ENCODE measurements around the gene ZNF48.

Gene ZNF48

DNA sequence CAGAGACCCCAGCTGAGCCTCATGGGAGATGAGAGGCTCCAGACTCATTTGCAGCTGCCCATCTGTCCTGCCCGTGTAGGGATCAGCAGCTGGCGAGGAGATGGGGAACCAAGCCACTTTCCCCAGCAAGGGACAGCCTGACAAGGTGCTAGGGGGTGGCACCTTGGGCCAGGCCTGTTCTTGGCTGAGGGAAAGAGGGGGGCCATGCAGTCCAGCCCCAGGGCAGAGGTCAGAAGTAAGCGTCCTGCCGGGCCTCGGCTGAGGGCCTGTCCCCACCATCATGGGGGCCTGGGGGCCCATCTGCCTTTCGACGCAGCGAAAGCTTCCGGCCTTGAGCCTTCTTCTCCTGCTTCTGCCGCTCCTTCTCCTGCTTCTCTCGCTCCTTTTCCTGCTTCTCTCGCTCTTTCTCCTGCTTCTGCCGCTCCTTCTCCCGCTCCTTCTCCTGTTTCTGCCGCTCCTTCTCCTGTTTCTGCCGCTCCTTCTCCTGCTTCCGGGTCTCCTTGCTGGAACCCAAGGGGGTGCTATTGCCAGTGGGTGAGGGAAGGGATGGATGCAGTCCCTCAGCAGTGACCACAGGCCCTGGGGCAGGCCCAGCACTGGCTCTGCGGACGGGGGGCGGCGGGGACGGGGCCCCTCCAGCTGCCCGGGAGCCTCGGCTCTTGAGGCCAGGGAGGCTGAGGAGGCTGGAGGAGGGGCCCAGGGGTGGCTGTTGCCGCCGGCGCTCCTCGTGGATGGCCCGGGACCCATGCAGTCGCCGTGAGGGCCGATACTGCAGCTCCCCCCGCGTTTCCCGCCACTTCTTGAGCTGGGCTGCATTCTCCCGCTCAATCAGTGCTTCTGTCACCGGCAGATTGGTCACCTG, 37.3 kb upstream of the ZNF48 start:
- Histone ChIP-seq H3K4me1 (no peaks in the 10 kb centered on the region), H3K36me3 (peaks cover 34% of the 10 kb centered on the region), H3K27me3 (no peaks in the 10 kb centered on the region), H3K9me3 (no peaks in the 10 kb centered on the region), H3K4me3 (ENCODE audit: low read depth, low read length) (no peak overlapping the region)
- no peak for DNase-seq
- TF ChIP-seq, protein P1, sequence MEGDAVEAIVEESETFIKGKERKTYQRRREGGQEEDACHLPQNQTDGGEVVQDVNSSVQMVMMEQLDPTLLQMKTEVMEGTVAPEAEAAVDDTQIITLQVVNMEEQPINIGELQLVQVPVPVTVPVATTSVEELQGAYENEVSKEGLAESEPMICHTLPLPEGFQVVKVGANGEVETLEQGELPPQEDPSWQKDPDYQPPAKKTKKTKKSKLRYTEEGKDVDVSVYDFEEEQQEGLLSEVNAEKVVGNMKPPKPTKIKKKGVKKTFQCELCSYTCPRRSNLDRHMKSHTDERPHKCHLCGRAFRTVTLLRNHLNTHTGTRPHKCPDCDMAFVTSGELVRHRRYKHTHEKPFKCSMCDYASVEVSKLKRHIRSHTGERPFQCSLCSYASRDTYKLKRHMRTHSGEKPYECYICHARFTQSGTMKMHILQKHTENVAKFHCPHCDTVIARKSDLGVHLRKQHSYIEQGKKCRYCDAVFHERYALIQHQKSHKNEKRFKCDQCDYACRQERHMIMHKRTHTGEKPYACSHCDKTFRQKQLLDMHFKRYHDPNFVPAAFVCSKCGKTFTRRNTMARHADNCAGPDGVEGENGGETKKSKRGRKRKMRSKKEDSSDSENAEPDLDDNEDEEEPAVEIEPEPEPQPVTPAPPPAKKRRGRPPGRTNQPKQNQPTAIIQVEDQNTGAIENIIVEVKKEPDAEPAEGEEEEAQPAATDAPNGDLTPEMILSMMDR (IDR thresholded peaks at IDR 0.05; ENCODE audit: low read depth, low read length), result no peak

DNA sequence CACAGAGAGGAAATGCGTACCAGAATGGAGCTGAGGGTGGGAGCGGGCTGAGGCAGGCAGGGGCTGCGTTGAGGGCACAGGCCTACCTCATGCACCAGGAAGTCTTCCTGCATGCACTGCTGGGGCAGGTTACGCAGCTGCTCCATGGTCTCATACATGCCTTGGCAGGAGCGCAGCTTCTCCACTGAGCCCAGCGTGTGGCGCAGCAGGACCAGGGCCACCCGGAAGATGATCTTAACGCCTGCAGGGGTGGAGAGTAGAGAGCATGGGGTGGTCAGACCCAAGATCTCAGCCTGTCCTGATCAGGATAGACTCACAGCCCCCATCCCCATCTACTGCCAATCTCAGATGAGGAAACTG, 36.7 kb upstream of the ZNF48 start:
- TF ChIP-seq, protein P1 (IDR thresholded peaks at IDR 0.05; ENCODE audit: low read depth, low read length), result no peak
- no peaks in the 10 kb centered on the region for H3K4me1 ChIP-seq
- peaks cover 28% of the 10 kb centered on the region for H3K36me3 ChIP-seq

DNA sequence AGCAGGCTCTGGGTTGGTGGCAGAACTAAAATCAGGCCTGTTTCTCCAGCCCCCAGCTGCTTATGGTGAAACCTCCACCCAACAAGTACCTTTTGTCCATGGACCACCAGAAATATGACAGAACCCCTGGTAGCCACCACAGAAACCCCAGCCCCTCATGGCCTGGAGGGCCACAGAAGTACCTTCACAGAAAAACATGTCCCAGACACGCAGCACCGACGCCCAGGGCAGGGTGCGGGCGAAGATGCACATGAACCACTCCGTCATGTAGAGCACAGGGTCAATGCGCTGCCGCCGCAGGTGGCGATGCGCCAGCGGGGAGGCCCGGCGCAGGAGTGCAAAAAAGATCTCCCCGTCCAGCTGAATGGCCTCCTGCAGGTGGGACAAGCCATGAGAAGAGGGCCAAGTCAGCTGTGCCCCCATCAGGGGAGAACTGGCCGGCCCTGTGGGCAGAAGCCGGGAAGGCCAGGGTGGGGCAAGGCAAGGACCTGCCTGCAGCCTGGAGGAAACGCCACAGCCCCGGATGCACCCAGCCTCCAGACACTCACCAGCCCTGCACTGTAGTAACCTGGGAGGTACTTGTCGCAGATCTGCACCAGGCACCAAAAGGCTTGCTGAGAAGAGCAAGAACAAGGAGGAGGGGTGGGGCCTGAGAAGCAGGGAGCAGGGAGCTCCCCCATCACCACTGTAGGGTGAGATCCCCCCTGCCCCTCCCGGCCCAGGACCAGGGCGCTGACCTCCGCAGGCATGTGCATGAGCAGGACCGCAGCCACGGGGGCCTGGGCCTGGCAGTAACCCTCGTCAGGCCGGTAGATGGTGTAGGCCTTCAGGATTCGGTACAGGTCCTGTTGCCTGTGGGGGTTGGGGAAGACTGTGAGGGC, 36.0 kb upstream of the ZNF48 start:
- H3K4me3 ChIP-seq (ENCODE audit: low read depth, low read length), result no peak overlapping the region
- no peaks in the 10 kb centered on the region for H3K27me3 ChIP-seq
- no peaks in the 10 kb centered on the region for H3K4me1 ChIP-seq
- H3K36me3 ChIP-seq, result peaks cover 23% of the 10 kb centered on the region
- DNase-seq, result no peak
- TF ChIP-seq, protein P1 (IDR thresholded peaks at IDR 0.05; ENCODE audit: low read depth, low read length), result no peak
- no peaks in the 10 kb centered on the region for H3K9me3 ChIP-seq

More for the DNA sequence above, 36.7 kb upstream of the ZNF48 start:
- no peaks in the 10 kb centered on the region for H3K27me3 ChIP-seq
- H3K4me3 ChIP-seq (ENCODE audit: low read depth, low read length), result no peak overlapping the region
- H3K9me3 ChIP-seq, result no peaks in the 10 kb centered on the region
- DNase-seq, result no peak

DNA sequence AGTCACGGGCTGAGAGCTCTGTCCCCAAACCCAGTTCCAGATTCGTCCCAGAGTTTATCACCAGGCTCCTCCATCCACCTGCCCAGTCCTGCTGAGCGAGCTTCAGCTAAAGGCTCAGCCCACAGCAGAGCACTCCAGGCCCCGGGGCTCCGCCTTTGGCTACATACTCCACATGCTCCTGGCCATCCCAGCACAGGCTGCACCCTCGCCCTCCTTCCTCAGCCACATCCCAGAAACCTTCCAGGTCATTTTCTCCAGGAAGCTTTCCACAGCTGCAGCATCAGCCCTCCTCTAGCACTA, 35.4 kb upstream of the ZNF48 start:
- Histone ChIP-seq H3K9me3 (no peaks in the 10 kb centered on the region), H3K4me1 (no peaks in the 10 kb centered on the region), H3K36me3 (peaks cover 28% of the 10 kb centered on the region), H3K4me3 (ENCODE audit: low read depth, low read length) (no peak overlapping the region), H3K27me3 (no peaks in the 10 kb centered on the region)
- DNase-seq, result no peak
- TF ChIP-seq, protein P1 (IDR thresholded peaks at IDR 0.05; ENCODE audit: low read depth, low read length), result no peak

DNA sequence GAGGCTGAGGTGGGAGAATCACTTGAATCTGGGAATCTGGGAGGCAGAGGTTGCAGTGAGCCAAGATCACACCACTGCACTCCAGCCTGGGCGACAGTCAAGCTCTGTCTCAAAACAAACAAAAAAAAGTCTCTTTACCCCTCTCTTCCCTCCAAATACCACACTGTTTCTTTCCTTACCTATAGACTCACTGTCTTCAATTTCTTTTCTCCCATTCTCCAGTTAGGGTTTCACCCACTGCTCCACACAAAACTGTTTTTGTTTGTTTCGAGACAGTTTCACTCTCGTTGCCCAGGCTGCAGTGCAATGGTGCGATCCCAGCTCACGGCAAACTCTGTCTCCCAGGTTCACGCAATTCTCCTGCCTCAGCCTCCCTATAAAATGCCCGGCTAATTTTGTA, 34.0 kb upstream of the ZNF48 start:
- Histone ChIP-seq H3K4me3 (ENCODE audit: low read depth, low read length) (no peak overlapping the region), H3K27me3 (no peaks in the 10 kb centered on the region), H3K9me3 (no peaks in the 10 kb centered on the region), H3K4me1 (no peaks in the 10 kb centered on the region), H3K36me3 (peaks cover 39% of the 10 kb centered on the region)
- DNase-seq, result no peak
- TF ChIP-seq, protein P1 (IDR thresholded peaks at IDR 0.05; ENCODE audit: low read depth, low read length), result no peak

DNA sequence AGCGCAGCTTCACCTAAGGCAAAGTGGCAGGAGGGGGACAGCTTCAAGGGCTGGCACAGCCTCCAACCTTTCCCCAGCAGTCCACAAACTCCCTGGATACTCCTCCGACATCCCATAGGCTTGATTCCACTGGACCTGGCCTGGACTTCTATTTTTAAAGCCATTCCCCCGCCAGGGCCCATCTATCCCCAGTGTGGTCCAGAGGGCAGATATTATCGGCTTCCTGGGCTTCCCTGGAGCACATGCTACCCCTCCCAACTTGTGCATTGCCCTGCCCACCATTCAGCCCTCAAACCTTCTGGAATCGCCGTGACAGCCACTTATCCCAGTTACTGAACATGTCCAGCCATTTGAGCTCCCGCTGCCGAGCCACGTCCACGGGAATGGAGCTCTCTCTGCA, 30.0 kb upstream of the ZNF48 start:
- no peaks in the 10 kb centered on the region for H3K4me1 ChIP-seq
- H3K4me3 ChIP-seq (ENCODE audit: low read depth, low read length), result no peak overlapping the region
- H3K9me3 ChIP-seq, result no peaks in the 10 kb centered on the region
- H3K27me3 ChIP-seq, result no peaks in the 10 kb centered on the region
- TF ChIP-seq, protein P1 (IDR thresholded peaks at IDR 0.05; ENCODE audit: low read depth, low read length), result no peak
- no peak for DNase-seq
- peaks cover 24% of the 10 kb centered on the region for H3K36me3 ChIP-seq
